ENCODE results near the gene TRPM7. TPM values are rescaled to one million over a fixed set of nuclear protein-coding genes. Genes with fewer than 3 reads are reported as not detected.

TRPM7 gene
- total RNA-seq, 1 donor from 2014 or later = 59.2 TPM

- DNase-seq (ENCODE audit: low read depth) (no peak), FAIRE-seq (no peak)
- Histone ChIP-seq H3K36me3 (ENCODE audit: control insufficient read depth, insufficient read depth, low read length) (peaks cover 3% of the 10 kb centered on the region), H3K27me3 (ENCODE audit: control insufficient read depth, insufficient read depth, low read length) (no peaks in the 10 kb centered on the region), H3K4me3 (ENCODE audit: low read depth, low read length) (no peak overlapping the region)
- TF ChIP-seq, protein P1, sequence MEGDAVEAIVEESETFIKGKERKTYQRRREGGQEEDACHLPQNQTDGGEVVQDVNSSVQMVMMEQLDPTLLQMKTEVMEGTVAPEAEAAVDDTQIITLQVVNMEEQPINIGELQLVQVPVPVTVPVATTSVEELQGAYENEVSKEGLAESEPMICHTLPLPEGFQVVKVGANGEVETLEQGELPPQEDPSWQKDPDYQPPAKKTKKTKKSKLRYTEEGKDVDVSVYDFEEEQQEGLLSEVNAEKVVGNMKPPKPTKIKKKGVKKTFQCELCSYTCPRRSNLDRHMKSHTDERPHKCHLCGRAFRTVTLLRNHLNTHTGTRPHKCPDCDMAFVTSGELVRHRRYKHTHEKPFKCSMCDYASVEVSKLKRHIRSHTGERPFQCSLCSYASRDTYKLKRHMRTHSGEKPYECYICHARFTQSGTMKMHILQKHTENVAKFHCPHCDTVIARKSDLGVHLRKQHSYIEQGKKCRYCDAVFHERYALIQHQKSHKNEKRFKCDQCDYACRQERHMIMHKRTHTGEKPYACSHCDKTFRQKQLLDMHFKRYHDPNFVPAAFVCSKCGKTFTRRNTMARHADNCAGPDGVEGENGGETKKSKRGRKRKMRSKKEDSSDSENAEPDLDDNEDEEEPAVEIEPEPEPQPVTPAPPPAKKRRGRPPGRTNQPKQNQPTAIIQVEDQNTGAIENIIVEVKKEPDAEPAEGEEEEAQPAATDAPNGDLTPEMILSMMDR (IDR thresholded peaks at IDR 0.05; ENCODE audit: insufficient read depth, low read length, severe bottlenecking) = no peak
Observed at GRCh38 chr15:50563756-50564155, 122.8 kb downstream of the TRPM7 start.

GRCh38 chr15:50562735-50563640, 123.6 kb downstream of the TRPM7 start:
- no peak for FAIRE-seq
- TF ChIP-seq, protein P1 (IDR thresholded peaks at IDR 0.05; ENCODE audit: insufficient read depth, low read length, severe bottlenecking) = no peak
- DNase-seq (ENCODE audit: low read depth) = peak; percentile 3
- no peak overlapping the region for H3K4me3 ChIP-seq (ENCODE audit: low read depth, low read length)
- no peaks in the 10 kb centered on the region for H3K27me3 ChIP-seq (ENCODE audit: control insufficient read depth, insufficient read depth, low read length)
- H3K36me3 ChIP-seq (ENCODE audit: control insufficient read depth, insufficient read depth, low read length) = peaks cover 3% of the 10 kb centered on the region

DNA sequence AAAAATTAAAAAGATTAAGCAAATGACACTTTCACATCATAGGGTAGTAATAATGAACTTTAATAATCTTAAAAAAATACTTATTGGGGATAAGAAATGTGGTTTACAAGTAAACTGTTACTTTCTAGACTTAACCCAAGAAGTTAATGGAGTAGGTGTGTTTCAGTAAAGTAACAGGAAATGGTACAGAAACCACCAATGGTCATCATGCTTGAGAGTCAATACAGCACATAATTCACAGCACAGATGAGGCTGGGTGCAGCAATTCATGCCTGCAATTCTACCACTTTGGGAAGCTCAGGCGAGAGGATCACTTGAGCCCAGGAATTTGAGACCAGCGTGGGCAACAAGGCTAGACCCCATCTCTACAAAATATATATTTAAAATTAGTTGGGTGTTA, 128.6 kb downstream of the TRPM7 start:
- TF ChIP-seq, protein P1 (IDR thresholded peaks at IDR 0.05; ENCODE audit: insufficient read depth, low read length, severe bottlenecking) = no peak
- H3K27me3 ChIP-seq (ENCODE audit: control insufficient read depth, insufficient read depth, low read length) = no peaks in the 10 kb centered on the region
- H3K4me3 ChIP-seq (ENCODE audit: low read depth, low read length) = no peak overlapping the region
- peaks cover 3% of the 10 kb centered on the region for H3K36me3 ChIP-seq (ENCODE audit: control insufficient read depth, insufficient read depth, low read length)
- FAIRE-seq = no peak
- DNase-seq (ENCODE audit: low read depth) = no peak

GRCh38 chr15:50556642-50557371, 129.8 kb downstream of the TRPM7 start:
- no peak for DNase-seq (ENCODE audit: low read depth)
- TF ChIP-seq, protein P1 (IDR thresholded peaks at IDR 0.05; ENCODE audit: insufficient read depth, low read length, severe bottlenecking) = no peak
- no peak overlapping the region for H3K4me3 ChIP-seq (ENCODE audit: low read depth, low read length)
- no peaks in the 10 kb centered on the region for H3K27me3 ChIP-seq (ENCODE audit: control insufficient read depth, insufficient read depth, low read length)
- FAIRE-seq = no peak
- H3K36me3 ChIP-seq (ENCODE audit: control insufficient read depth, insufficient read depth, low read length) = no peaks in the 10 kb centered on the region

DNA sequence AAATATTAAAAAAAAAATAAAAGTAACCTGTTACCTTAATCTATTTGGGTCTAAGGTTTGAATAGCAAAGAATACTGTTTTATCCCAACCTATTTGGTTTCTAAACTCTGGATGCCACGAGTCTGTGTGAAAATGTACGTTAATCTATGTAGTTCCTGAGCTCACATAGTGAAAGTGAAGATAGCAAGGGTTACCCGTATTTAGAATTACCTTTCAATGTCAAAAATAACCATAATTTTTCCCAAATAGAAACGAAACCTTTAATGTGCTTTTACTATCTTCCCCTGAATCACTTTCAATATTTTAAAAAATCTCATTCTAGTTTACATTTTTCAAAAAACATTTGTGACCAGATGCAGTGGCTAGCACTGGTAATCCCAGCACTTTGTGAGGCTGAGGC, 134.4 kb downstream of the TRPM7 start:
- Histone ChIP-seq H3K4me3 (ENCODE audit: low read depth, low read length) (no peak overlapping the region), H3K27me3 (ENCODE audit: control insufficient read depth, insufficient read depth, low read length) (no peaks in the 10 kb centered on the region), H3K36me3 (ENCODE audit: control insufficient read depth, insufficient read depth, low read length) (no peaks in the 10 kb centered on the region)
- FAIRE-seq (no peak), DNase-seq (ENCODE audit: low read depth) (no peak)
- TF ChIP-seq, protein P1 (IDR thresholded peaks at IDR 0.05; ENCODE audit: insufficient read depth, low read length, severe bottlenecking) = no peak
